Vagina (tissue), 2 donors: Measurements from ENCODE around the gene BTNL9. TPM values are rescaled to one million over a fixed set of nuclear protein-coding genes. Genes with fewer than 3 reads are reported as not detected.
"Not testable (repeated sequence)": the region's sequence is repeated elsewhere in the genome, so short reads cannot be mapped to it uniquely, and the experiment has no call there.

Source experiments
- DNase-seq, 2 donors: peaks; one replicate each; pipeline ENCODE4 v3.0.0-alpha.2; 2017; ENCODE audit errors: extremely low spot score in 2 of 2
- H3K27ac ChIP-seq: fragments of 200-600 bp; sonication (generic); one replicate; pipeline ENCODE4 v1.5.1; 2019
- H3K27me3 ChIP-seq: fragments of 200-600 bp; sonication (generic); one replicate; pipeline ENCODE4 v1.5.1; 2019
- H3K36me3 ChIP-seq, 2 donors: fragments of 200-600 bp; sonication (generic); one replicate each; pipeline ENCODE4 v1.5.1; 2017 to 2019
- H3K4me1 ChIP-seq: fragments of 200-600 bp; sonication (generic); one replicate; pipeline ENCODE4 v1.5.1; 2019
- H3K4me3 ChIP-seq, 2 donors: fragments of 200-600 bp; sonication (generic); 1 replicate in 1 of 2; 2 replicates in 1 of 2; pipeline ENCODE4 v1.5.1; 2016 to 2019
- H3K9me3 ChIP-seq: fragments of 200-600 bp; sonication (generic); one replicate; pipeline ENCODE4 v1.5.1; 2019
- CTCF ChIP-seq, 3 experiments: fragments of 450-650 bp in 2 of 3; fragments of 200-600 bp in 1 of 3; sonication (generic) in 1 of 3; IDR thresholded peaks; one replicate each; pipeline ENCODE4 v1.5.1; 2017 to 2019; ENCODE audit warnings: antibody characterized with exemption in 3 of 3, mild to moderate bottlenecking in 2 of 3, moderate library complexity in 2 of 3
- POLR2A ChIP-seq, 2 donors: fragments of 450-650 bp; IDR thresholded peaks; one replicate each; pipeline ENCODE4 v1.6.1; 2017; ENCODE audit warnings: antibody characterized with exemption in 2 of 2, mild to moderate bottlenecking in 2 of 2, moderate library complexity in 2 of 2
- POLR2AphosphoS5 ChIP-seq, 2 donors: sonication (generic); formaldehyde crosslinking; IDR thresholded peaks; one replicate each; pipeline ENCODE4 v1.9.0; 2017; ENCODE audit warnings: antibody characterized with exemption in 2 of 2, mild to moderate bottlenecking in 2 of 2, low read depth in 1 of 2; ENCODE audit not compliant: insufficient read depth in 1 of 2
- intact Hi-C: fragments of 100-400 bp; cut with DNase I; formaldehyde crosslinking; loops from one replicate; pipeline ENCODE4 v1.15.1; 2023
- total RNA-seq: library from RNA; depleted of rRNA; stranded (reverse); fragments of >200 nt; gene quantifications from one replicate; pipeline ENCODE4 v1.2.3, GENCODE V29; 2016

The BTNL9 gene
- 34.1 TPM for total RNA-seq

DNA sequence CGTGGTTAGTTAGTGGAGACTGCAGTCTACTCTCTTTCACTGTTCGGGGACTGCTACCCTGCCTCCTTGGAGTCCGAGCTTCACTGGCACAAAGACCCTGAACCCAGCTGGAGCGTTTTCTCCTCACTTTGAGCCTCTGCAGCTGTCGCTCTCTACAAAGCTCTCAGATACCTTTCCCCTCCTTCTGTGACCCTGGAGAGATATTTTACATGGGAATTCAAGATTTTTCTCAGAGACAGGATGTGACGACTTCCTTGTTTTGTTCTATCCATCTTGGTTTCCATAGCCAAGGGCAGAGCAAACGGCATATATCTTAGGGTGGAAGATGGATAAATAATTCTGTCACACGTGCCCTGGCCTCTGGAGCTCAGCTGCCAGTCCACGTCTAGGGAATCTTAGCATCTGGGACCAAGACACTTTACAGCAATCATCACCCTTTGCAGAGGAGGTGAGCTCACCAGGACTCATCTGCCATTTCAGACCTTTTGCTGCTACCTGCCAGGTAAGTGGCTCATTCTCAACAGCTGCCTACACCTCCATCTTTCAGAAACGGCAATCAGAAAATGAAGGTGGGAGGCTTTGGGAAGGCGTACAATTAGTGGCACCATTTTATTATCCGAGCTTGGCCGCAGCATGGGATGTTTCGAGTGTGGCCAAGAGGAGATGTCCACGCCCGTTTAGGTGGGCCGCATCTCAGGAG is at the start of gene BTNL9:
BTNL9 (plus strand) TSS at position 336 of the 700 bp plus-strand sequence. CDS start 5,224 bp downstream, outside the sequence.
- no peaks in the 10 kb centered on the region for H3K27me3 ChIP-seq
- H3K4me1 ChIP-seq, result no peaks in the 10 kb centered on the region
- H3K9me3 ChIP-seq, result no peaks in the 10 kb centered on the region
- TF ChIP-seq POLR2A (IDR thresholded peaks at IDR 0.05), result no peak
- no peak within 1 kb of the TSS for H3K27ac ChIP-seq
- intact Hi-C loops, result no loop called here
- no peaks in the 10 kb centered on the region for H3K36me3 ChIP-seq
- peak within 1 kb of the TSS in 1 of 2 donors; percentile 10 for H3K4me3 ChIP-seq
- no peak for DNase-seq

DNA sequence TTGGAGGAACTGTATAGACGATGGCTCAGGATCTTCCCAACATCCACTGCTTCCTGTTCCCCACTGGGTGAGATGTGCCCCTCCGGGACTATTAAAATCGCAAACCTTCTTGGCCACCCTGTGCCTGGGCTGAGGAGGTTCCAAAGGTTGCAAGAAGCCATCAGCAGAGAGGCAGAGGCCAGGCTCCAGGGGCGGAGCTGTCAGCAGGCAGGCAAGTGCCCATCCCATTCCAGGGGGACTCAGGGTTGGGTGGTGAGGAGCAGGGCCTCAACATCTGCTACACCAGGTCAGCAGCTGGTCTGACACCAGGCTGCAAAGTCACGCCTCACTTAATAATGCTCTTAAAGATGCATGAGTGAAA is 49.2 kb upstream of the BTNL9 start:
- DNase-seq, result no peak
- Histone ChIP-seq H3K36me3 (no peaks in the 10 kb centered on the region), H3K9me3 (peaks cover 7% of the 10 kb centered on the region), H3K27me3 (no peaks in the 10 kb centered on the region), H3K27ac (no peak overlapping the region), H3K4me1 (no peaks in the 10 kb centered on the region), H3K4me3 (no peak overlapping the region)
- intact Hi-C loops, result no loop called here
- TF ChIP-seq CTCF (IDR thresholded peaks at IDR 0.05) (no peak), POLR2A (IDR thresholded peaks at IDR 0.05) (no peak), POLR2AphosphoS5 (IDR thresholded peaks at IDR 0.05; ENCODE audit: insufficient read depth in 1 of 2, low read depth in 1 of 2) (no peak)

- no peak overlapping the region for H3K27ac ChIP-seq
- H3K36me3 ChIP-seq, result no peaks in the 10 kb centered on the region
- DNase-seq, result no peak
- TF ChIP-seq CTCF (IDR thresholded peaks at IDR 0.05) (no peak), POLR2AphosphoS5 (IDR thresholded peaks at IDR 0.05; ENCODE audit: insufficient read depth in 1 of 2, low read depth in 1 of 2) (no peak), POLR2A (IDR thresholded peaks at IDR 0.05) (no peak)
- H3K9me3 ChIP-seq, result no peaks in the 10 kb centered on the region
- H3K4me1 ChIP-seq, result no peaks in the 10 kb centered on the region
- no peaks in the 10 kb centered on the region for H3K27me3 ChIP-seq
- no peak overlapping the region for H3K4me3 ChIP-seq
- intact Hi-C loops, result no loop called here
These were observed 38.1 kb upstream of the BTNL9 start for GRCh38 chr5:181001947-181002346.

GRCh38 chr5:181005791-181006190 is 34.3 kb upstream of the BTNL9 start:
- H3K36me3 ChIP-seq, result no peaks in the 10 kb centered on the region
- TF ChIP-seq POLR2AphosphoS5 (IDR thresholded peaks at IDR 0.05; ENCODE audit: insufficient read depth in 1 of 2, low read depth in 1 of 2) (no peak), CTCF (IDR thresholded peaks at IDR 0.05) (no peak), POLR2A (IDR thresholded peaks at IDR 0.05) (no peak)
- DNase-seq, result no peak
- H3K27me3 ChIP-seq, result no peaks in the 10 kb centered on the region
- H3K4me3 ChIP-seq, result no peak overlapping the region
- H3K9me3 ChIP-seq, result no peaks in the 10 kb centered on the region
- H3K27ac ChIP-seq, result no peak overlapping the region
- H3K4me1 ChIP-seq, result no peaks in the 10 kb centered on the region
- intact Hi-C loops, result loop anchor here (5.0 kb wide), 1 partner anchor 58 kb away; no protein-coding TSS in a partner anchor

DNA sequence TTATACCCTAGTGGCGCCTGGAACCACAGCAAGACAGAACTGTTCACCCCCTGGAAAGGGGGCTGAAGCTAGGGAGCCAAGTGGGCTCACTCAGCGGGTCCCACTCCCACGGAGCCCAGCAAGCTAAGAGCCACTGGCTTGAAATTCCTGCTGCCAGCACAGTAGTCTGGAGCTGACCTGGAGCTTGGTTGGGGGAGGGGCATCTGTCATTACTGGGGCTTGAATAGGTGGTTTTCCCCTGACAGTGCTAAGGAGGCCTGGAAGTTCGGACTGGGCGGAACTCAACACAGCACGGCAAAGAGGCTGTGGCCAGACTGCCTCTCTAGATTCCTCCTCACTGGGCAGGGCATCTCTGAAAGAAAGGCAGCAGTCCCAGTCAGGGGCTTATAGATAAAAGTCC is 31.9 kb upstream of the BTNL9 start:
- Histone ChIP-seq H3K27ac (no peak overlapping the region), H3K27me3 (no peaks in the 10 kb centered on the region), H3K9me3 (no peaks in the 10 kb centered on the region), H3K36me3 (no peaks in the 10 kb centered on the region), H3K4me1 (no peaks in the 10 kb centered on the region), H3K4me3 (no peak overlapping the region)
- DNase-seq, result no peak
- TF ChIP-seq CTCF (IDR thresholded peaks at IDR 0.05) (no peak), POLR2A (IDR thresholded peaks at IDR 0.05) (no peak), POLR2AphosphoS5 (IDR thresholded peaks at IDR 0.05; ENCODE audit: insufficient read depth in 1 of 2, low read depth in 1 of 2) (no peak)
- intact Hi-C loops, result loop anchor here (5.0 kb wide), 1 partner anchor 61 kb away; no protein-coding TSS in a partner anchor

- intact Hi-C loops, H3K36me3 ChIP-seq: not testable (repeated sequence)
These were observed 30.0 kb upstream of the BTNL9 start for GRCh38 chr5:181010018-181010417.

GRCh38 chr5:181014654-181015053 is 25.4 kb upstream of the BTNL9 start:
- H3K4me1 ChIP-seq, result not testable (repeated sequence)

More at GRCh38 chr5:181010018-181010417, 30.0 kb upstream of the BTNL9 start:
- DNase-seq, H3K9me3 ChIP-seq, H3K4me1 ChIP-seq, H3K4me3 ChIP-seq, H3K27me3 ChIP-seq, H3K27ac ChIP-seq: not testable (repeated sequence)

GRCh38 chr5:181017448-181017847 is 22.6 kb upstream of the BTNL9 start:
- H3K27me3 ChIP-seq, H3K4me3 ChIP-seq, H3K27ac ChIP-seq, H3K4me1 ChIP-seq, H3K36me3 ChIP-seq, H3K9me3 ChIP-seq, DNase-seq, intact Hi-C loops: not testable (repeated sequence)

More at GRCh38 chr5:181014654-181015053, 25.4 kb upstream of the BTNL9 start:
- DNase-seq, H3K4me3 ChIP-seq, H3K36me3 ChIP-seq, intact Hi-C loops, H3K27me3 ChIP-seq, H3K27ac ChIP-seq, H3K9me3 ChIP-seq: not testable (repeated sequence)
